PFSK-1 (cell line): ENCODE results near the gene IL22RA2. TPM values are rescaled to one million over a fixed set of nuclear protein-coding genes. Genes with fewer than 3 reads are reported as not detected.

Experiments used
- FOXP2 ChIP-seq: optimal IDR thresholded peaks from 2 replicates; pipeline ENCODE3; 2011; ENCODE audit warnings: borderline replicate concordance, control low read depth, inconsistent platforms; ENCODE audit not compliant: insufficient read depth; ENCODE audit errors: extremely low read length, extremely low read depth
- POLR2AphosphoS5 ChIP-seq: IDR thresholded peaks from 2 replicates; pipeline ENCODE4 v1.6.1; 2012; ENCODE audit warnings: low read depth, mild to moderate bottlenecking, control low read depth, low read length, moderate library complexity
- REST ChIP-seq, 2 experiments: IDR thresholded peaks; 2 replicates each; pipeline versions ENCODE4 v1.6.1 to v1.8.0; 2011 to 2012; ENCODE audit warnings: low read depth in 2 of 2, low read length in 2 of 2, control low read depth in 1 of 2, inconsistent platforms in 1 of 2, mild to moderate bottlenecking in 1 of 2, moderate library complexity in 1 of 2; ENCODE audit not compliant: insufficient read depth in 1 of 2
- SIN3A ChIP-seq: IDR thresholded peaks from 2 replicates; pipeline ENCODE4 v1.6.1; 2012; ENCODE audit warnings: mild to moderate bottlenecking, low read length, moderate library complexity, borderline replicate concordance; ENCODE audit not compliant: insufficient read depth
- TAF1 ChIP-seq: IDR thresholded peaks from 2 replicates; pipeline ENCODE4 v1.6.1; 2012; ENCODE audit warnings: low read length, control low read depth, borderline replicate concordance; ENCODE audit not compliant: insufficient read depth
- polyA plus RNA-seq: library from polyadenylated mRNA; unstranded; fragments of >200 nt; gene quantifications from one replicate; pipeline ENCODE4 v1.2.1, GENCODE V29; 2012; ENCODE audit warnings: low read depth, missing spikeins; ENCODE audit not compliant: insufficient read length

Gene IL22RA2
- not detected for polyA plus RNA-seq

GRCh38 chr6:137173501-137173900 is at the start of gene IL22RA2:
IL22RA2 (minus strand) TSS chr6:137173644; CDS start chr6:137161749, 11,895 bp downstream.
- TF ChIP-seq POLR2AphosphoS5 (no peak), TAF1 (no peak), SIN3A (no peak), REST (IDR thresholded peaks at IDR 0.05; ENCODE audit: insufficient read depth in 1 of 2, low read depth in 2 of 2, low read length in 2 of 2) (no peak), FOXP2 (no peak)

DNA sequence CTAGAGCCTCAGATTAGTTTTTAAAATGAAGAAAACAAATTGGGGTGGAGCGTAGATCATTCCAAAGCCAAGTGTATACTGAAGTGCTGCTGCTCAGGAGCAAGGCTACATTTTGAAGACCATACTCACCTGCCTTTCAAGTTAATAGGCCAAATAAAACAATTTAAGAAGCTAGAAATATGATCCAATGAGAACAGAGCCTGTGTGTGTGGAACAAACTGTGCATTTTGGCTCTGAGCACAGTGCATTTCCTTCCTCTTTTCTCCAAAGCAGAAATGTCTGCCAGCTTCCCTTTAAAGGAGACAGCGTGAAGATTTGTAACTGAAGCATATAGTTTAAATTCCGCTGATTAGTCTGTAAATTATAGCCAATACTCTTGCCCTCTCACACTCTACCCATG is 48.9 kb upstream of the IL22RA2 start:
- TF ChIP-seq REST (IDR thresholded peaks at IDR 0.05; ENCODE audit: insufficient read depth in 1 of 2, low read depth in 2 of 2, low read length in 2 of 2) (no peak), FOXP2 (no peak), POLR2AphosphoS5 (no peak), SIN3A (no peak), TAF1 (no peak)

- TF ChIP-seq TAF1 (no peak), SIN3A (no peak), REST (IDR thresholded peaks at IDR 0.05; ENCODE audit: insufficient read depth in 1 of 2, low read depth in 2 of 2, low read length in 2 of 2) (no peak), FOXP2 (no peak), POLR2AphosphoS5 (no peak)
Measured at GRCh38 chr6:137219664-137220252, 46.3 kb upstream of the IL22RA2 start.

GRCh38 chr6:137218917-137219663 is 45.6 kb upstream of the IL22RA2 start, which contains the start of gene IFNGR1:
IFNGR1 (minus strand) TSS chr6:137219385; CDS start chr6:137219327, 58 bp downstream.
- TF ChIP-seq REST (IDR thresholded peaks at IDR 0.05; ENCODE audit: insufficient read depth in 1 of 2, low read depth in 2 of 2, low read length in 2 of 2) (no peak), SIN3A (peak; percentile 58; the same call in 1 of the 2 replicates), FOXP2 (peak; percentile 80), TAF1 (0 out of 2 replicates have a peak, but pooled peaks have one; percentile 40), POLR2AphosphoS5 (peak; percentile 93)
